Activated CD8-positive, alpha-beta memory T cell treated with anti-CD3 and anti-CD28 coated beads for 48 hours (primary cell): Measurements from ENCODE around the gene TSTD1.
"Not testable (repeated sequence)": the region's sequence is repeated elsewhere in the genome, so short reads cannot be mapped to it uniquely, and the experiment has no call there.

Source experiments
- DNase-seq, 3 experiments: peaks; one replicate each; pipeline ENCODE4 v3.0.0-alpha.2; 2020; ENCODE audit warnings: low read depth in 2 of 3, low spot score in 2 of 3

The TSTD1 gene

DNA sequence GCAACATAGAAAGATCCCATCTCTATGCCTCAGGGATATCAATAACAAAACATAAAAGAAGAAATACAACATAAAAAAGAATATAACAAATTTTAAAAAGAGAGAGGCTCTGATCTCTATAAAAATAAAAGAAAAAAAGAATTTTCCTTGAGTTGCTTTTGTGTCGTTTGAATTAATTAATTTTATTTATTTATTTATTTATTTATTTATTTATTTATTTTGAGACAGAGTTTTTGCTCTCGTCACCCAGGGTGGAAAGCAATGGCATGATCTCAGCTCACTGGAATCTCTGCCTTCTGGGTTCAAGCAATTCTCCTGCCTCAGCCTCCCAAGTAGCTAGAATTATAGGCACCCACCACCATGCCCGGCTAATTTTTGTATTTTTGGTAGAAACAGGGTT, 26.3 kb downstream of the TSTD1 start:
- DNase-seq = no peak

DNA sequence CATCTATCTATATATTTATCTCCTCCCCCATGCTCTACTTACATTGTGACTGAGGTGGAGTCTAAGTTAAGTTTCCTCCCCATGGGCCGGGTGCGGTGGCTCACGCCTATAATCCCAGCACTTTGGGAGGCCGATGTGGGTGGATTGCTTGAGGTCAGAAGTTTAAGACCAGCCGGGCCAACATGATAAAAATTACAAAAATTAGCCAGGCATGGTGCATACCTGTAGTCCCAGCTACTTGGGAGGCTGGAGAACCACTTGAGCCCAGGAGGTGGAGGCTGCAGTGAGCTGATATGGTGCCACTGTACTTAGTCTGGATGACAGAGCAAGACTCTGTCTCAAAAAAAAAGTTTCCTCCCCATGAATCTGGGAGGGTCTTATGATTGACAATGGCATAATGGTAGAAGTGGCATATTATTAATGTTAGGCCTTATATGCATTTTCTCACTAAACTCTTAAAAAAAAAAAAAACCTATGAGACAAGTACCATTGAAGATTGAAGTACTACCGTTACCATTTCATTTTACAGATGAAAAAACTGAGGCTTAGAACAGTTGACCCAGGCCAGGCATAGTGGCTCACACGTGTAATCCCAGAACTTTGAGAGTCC, 29.1 kb downstream of the TSTD1 start:
- no peak for DNase-seq

DNA sequence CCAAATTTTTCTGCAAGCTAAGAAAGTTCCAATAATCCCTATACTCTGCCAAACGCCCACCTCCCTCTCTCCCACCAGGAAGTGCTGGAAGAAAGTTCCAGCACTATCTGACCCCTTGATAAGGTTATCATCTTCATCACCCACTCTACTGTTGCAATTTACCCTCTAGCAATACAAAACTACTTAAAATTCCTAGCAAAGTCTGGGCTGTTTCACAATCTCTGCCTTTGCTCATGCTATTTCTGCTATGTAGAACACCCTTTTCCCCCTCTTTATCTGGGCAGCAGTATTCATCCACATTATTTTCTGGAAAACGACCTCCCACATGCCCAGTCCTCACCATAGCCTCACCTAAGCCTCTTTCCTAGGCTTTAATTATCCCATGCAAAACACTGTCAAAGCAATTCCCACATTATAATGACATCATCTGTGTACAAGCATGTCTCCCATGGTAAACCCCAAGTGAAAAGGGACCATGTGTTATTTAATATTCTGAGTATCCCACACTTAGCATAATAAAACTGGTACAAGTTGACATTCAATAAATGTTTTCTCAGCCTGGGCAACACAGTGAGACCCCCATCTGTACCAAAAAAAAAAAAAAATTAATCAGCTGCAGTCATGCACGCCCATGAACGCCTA, 29.8 kb downstream of the TSTD1 start:
- DNase-seq = no peak

DNA sequence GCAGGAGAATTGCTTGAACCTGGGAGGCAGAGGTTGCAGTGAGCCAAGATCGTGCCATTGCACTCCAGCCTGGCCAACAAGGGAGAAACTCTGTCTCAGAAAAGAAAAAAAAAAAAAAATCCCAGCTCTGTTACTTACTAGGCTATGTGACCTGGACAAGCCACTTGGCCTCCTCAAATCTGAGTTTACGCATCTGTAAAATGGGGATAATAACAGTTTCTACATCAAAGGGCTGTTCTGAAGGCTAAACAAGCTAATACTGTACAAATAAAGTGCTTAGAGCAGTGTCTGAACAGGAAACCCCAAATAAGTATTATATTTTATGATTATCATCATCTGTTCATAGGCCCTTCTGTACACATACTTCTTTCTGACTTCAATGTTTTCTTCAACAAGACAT, 31.4 kb downstream of the TSTD1 start:
- DNase-seq = no peak

DNA sequence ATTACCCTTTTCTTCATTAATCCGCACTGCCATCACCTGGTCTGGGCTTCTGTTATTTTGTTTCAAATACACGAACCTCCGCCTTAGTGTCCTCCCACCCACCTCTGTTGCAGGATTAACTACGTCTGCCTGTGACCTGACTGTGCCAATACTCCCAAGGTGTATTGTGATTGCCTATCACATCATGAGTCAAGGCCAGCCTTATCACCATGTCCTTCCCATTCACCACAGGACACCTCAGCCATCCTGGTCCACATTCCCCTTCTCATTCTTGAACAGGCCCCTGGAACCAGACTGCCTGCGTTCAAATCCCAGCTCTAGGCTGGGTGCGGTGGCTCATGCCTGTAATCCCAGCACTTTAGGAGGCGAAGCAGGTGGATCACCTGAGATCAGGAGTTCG, 32.2 kb downstream of the TSTD1 start:
- no peak for DNase-seq

DNA sequence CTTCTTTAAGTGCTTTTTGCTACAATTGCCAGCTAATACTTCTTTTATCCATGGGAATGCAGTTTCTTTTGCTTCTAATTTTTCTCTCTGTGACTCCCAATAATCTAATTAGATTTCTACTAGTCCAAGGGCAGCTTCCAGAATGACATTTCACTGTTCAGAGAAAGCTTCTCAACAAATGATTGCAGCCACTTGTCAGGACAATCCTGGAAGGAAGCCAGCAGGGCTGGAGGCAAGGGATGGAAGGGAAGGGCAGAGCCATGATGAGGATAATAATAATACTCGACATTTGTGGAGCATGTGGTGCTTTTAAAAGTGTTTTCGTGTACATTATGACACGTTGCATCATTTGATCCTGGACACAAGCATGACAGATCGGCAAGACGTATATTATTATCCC, 37.2 kb downstream of the TSTD1 start:
- DNase-seq = no peak

DNA sequence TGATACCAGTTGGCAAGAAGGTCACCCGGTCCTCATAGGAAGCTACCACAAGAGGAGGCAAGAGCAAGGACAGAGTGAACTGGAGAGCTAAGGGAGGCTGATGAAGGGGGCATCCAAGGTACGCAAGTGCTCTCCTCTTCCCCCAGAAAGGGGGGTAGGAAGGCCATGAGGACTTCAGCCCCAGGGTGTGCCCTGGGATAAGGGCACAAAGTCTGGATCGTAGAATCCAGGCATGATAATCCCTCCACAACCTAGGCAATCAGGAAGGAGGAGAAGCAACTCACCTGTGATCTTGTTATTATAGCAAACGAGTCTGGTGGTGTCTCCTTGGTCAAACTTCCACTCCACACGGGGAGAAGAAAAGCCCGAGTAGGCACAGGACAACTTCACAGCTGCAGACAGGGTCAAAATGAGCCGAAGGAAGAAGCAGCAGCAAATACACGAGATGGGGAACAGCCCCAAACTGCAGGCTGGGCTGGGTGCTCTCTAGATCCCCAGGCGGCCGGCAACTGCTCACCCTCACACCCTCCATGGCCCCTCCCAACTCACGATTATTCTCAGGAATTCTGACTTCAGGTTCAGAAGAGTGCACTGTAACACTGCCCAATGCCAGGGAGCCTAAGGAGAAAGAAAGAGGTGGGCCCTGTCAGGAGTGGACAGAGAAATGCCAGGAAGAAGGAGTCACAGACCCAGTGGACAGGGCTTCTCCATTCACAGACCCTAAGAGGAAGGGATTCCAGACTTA, 37.9 kb downstream of the TSTD1 start:
- DNase-seq = no peak

DNA sequence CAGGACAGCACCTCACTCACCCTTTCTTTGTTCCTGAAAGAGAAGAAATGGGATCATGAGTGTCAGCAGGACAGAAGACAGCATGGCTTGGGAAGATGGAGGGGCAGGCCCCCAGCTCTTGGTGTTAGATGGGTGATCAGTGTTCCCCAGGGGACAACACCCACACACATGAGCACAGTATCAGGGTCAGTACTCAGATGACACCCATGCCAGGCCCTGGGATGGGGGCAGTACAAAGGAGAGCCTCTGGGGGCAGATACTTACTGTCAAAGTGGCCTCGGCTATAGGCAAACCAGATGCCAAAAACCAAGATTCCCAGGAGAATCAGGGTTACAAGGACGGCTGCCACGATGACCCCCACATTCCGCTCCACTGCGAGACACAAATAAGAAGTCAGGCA, 39.4 kb downstream of the TSTD1 start:
- DNase-seq = no peak

DNA sequence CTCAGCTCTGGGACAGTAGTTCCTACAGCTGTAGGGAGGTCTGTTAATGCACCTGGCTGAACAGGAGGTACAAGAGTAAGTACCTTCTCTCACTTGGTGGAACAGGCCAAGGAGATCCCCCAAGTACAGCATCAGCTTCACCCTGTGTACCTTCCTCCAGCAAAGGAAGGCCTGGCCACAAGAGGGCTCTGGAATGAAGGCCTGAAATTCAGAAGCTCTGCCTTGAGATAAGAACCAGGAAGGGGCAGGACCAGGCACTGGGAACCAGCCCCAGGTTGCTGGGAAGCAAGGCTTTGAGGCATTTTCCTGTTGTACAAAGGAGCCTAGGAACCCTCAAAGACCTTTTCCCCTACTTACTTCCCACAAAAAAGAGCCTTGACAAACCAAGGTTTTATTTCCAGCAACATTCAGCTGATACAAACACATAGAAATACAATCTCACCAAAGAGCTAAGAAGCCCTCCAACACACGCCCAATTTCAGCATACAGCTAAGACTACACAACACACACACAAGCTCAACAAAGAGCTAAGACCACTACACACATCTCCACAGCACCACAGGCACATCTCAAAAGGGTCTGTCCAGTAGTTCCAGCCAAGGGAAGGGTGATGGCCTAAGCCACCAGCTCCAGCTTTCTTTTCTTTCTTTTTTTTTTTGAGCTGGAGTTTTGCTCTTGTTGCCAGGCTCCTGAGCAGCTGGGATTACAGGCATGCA, 41.3 kb downstream of the TSTD1 start:
- DNase-seq = no peak

DNA sequence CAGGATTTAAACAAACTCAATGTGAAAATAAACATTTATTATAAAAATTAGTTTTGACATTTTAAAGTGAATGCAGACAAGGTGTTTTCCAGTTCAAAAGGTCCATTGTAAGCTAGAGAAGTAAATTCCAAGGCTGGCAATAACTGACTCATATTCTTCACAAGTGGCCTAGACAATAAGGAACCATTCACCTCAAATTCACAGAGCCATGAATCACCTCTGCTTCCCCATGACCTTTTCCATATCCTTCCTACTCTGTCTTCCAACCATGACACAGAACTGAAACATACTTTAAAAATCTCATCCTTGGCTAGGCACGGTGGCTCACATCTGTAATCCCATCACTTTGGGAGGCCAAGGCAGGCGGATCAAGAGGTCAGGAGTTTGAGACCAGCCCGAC, 42.6 kb downstream of the TSTD1 start:
- no peak for DNase-seq

DNA sequence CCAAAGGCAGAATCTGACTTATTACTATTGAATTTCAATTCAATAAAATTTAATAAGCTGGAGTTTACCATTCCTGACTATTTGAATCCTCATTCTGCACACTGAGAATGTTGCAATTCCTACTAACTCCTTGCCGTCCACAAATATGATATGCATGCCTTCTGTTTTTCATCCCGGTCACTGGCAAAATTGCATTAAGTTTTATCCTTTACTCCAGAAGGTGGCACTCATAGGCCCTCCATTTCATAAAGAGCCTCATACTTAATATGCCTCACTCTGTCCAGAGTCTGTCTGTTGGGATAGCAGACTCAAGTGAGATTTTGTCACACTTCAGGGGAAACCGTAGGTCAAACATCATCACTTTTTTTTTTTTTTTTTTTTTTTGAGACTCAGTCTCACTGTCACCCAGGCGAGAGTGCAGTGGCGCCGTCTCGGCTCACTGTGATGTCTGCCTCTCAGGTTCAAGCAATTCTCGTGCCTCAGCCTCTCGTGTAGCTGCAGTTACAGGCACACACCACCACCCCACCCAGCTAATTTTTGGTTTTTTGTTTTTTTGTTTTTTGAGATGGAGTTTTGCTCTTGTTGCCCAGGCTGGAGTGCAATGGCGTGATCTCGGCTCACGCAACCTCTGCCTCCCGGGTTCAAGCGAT, 45.1 kb downstream of the TSTD1 start:
- DNase-seq = no peak

DNA sequence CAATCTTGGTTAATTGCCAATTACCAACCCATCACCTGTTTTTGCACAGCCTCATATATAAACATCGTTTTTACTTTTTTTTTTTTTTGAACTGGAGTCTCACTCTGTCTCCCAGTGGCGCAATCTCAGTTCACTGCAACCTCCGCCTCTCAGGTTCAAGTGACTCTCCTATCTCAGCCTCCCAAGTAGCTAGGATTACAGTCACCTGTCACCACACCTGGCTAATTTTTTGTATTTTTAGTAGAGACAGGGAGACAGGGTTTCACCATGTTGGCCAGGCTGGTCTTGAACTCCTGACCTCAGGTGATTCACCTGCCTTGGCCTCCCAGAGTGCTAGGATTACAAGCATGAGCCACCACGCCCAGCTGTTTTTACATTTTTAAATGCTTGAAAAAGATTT, 46.7 kb downstream of the TSTD1 start:
- not testable (repeated sequence) for DNase-seq
